ENCODE data around the gene DYNC1LI1.

DNA sequence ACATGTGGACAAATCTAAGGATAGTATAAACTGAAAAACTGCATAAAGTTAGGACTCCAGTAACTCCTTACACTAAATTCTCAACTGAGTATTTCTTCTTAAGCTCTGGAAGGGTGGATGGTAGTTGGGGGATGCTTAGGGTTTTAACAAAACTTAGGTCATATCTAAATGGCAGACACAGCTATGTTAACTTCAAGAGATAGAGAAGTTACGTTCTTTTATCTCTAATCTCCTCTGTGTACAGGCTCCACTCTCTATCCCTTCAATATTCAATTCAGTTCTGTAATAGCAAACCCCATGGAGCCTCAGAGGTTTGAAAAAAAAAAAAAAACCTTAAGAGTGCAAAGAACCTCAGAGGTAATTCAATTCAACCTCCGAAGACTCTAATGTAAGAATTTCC is 71.1 kb downstream of the DYNC1LI1 start:
- TF ChIP-seq POLR2A (IDR thresholded peaks at IDR 0.05) = no peak
- TF ChIP-seq, protein P1, sequence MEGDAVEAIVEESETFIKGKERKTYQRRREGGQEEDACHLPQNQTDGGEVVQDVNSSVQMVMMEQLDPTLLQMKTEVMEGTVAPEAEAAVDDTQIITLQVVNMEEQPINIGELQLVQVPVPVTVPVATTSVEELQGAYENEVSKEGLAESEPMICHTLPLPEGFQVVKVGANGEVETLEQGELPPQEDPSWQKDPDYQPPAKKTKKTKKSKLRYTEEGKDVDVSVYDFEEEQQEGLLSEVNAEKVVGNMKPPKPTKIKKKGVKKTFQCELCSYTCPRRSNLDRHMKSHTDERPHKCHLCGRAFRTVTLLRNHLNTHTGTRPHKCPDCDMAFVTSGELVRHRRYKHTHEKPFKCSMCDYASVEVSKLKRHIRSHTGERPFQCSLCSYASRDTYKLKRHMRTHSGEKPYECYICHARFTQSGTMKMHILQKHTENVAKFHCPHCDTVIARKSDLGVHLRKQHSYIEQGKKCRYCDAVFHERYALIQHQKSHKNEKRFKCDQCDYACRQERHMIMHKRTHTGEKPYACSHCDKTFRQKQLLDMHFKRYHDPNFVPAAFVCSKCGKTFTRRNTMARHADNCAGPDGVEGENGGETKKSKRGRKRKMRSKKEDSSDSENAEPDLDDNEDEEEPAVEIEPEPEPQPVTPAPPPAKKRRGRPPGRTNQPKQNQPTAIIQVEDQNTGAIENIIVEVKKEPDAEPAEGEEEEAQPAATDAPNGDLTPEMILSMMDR (IDR thresholded peaks at IDR 0.05) = no peak
